ENCODE measurements around the gene SDHD. TPM values are rescaled to one million over a fixed set of nuclear protein-coding genes. Genes with fewer than 3 reads are reported as not detected.
"Not testable (repeated sequence)": the region's sequence is repeated elsewhere in the genome, so short reads cannot be mapped to it uniquely, and the experiment has no call there.

The SDHD gene
- total RNA-seq, 1 donor from 2014 or later, result 255 TPM

- intact Hi-C loops (cut with DNase I); DNase-seq: not testable (repeated sequence)
Measured at GRCh38 chr11:112095302-112095701, 8.6 kb downstream of the SDHD start.

GRCh38 chr11:112096194-112096593, 9.5 kb downstream of the SDHD start:
- DNase-seq (no peak), ATAC-seq (ENCODE audit: poor library complexity) (no peak)
- intact Hi-C loops (cut with DNase I), result no loop called here

More at GRCh38 chr11:112095302-112095701, 8.6 kb downstream of the SDHD start:
- not testable (repeated sequence) for ATAC-seq (ENCODE audit: poor library complexity)

GRCh38 chr11:112097734-112098528, 11.3 kb downstream of the SDHD start:
- intact Hi-C loops (cut with DNase I), result no loop called here
- DNase-seq, result no peak
- no peak for ATAC-seq (ENCODE audit: poor library complexity)

GRCh38 chr11:112100462-112100861, 13.8 kb downstream of the SDHD start:
- intact Hi-C loops (cut with DNase I), result no loop called here
- ATAC-seq (ENCODE audit: poor library complexity), result peak; percentile 60
- no peak for DNase-seq

GRCh38 chr11:112103446-112103845, 16.8 kb downstream of the SDHD start:
- intact Hi-C loops (cut with DNase I), result no loop called here

GRCh38 chr11:112106070-112106469, 19.4 kb downstream of the SDHD start:
- DNase-seq (no peak), ATAC-seq (ENCODE audit: poor library complexity) (no peak)
- intact Hi-C loops (cut with DNase I), result no loop called here

More at GRCh38 chr11:112103446-112103845, 16.8 kb downstream of the SDHD start:
- ATAC-seq (ENCODE audit: poor library complexity) (no peak), DNase-seq (no peak)

- intact Hi-C loops (cut with DNase I), result loop anchor here (5.0 kb wide), 1 partner anchor 64 kb away; the partner anchor contains the start of gene BCO2
- DNase-seq (no peak), ATAC-seq (ENCODE audit: poor library complexity) (peak; percentile 80)
Measured at GRCh38 chr11:112113539-112114457, 27.1 kb downstream of the SDHD start.

- intact Hi-C loops (cut with DNase I), result loop anchor here (5.0 kb wide), 1 partner anchor 63 kb away; the partner anchor contains the start of gene BCO2
- DNase-seq (no peak), ATAC-seq (ENCODE audit: poor library complexity) (no peak)
Measured at GRCh38 chr11:112114460-112114859, 27.8 kb downstream of the SDHD start.

- DNase-seq, result no peak
- no peak for ATAC-seq (ENCODE audit: poor library complexity)
- intact Hi-C loops (cut with DNase I), result loop anchor here (5.0 kb wide), 1 partner anchor 167 kb away; no protein-coding TSS in a partner anchor
Measured at GRCh38 chr11:112115386-112115785, 28.7 kb downstream of the SDHD start.

- no peak for ATAC-seq (ENCODE audit: poor library complexity)
- no peak for DNase-seq
- intact Hi-C loops (cut with DNase I), result loop anchor here (5.0 kb wide), 1 partner anchor 164 kb away; no protein-coding TSS in a partner anchor
Measured at GRCh38 chr11:112118176-112118575, 31.5 kb downstream of the SDHD start.

GRCh38 chr11:112121981-112122615, 35.4 kb downstream of the SDHD start:
- intact Hi-C loops (cut with DNase I), result no loop called here
- ATAC-seq (ENCODE audit: poor library complexity), result no peak
- DNase-seq, result no peak

GRCh38 chr11:112123129-112123528, 36.5 kb downstream of the SDHD start:
- DNase-seq, result no peak
- ATAC-seq (ENCODE audit: poor library complexity), result no peak
- intact Hi-C loops (cut with DNase I), result no loop called here

- DNase-seq (no peak), ATAC-seq (ENCODE audit: poor library complexity) (no peak)
- intact Hi-C loops (cut with DNase I), result no loop called here
Measured at GRCh38 chr11:112127056-112127455, 40.4 kb downstream of the SDHD start.

- DNase-seq (peak; percentile 46), ATAC-seq (ENCODE audit: poor library complexity) (peak; percentile 34)
- intact Hi-C loops (cut with DNase I), result no loop called here
Measured at GRCh38 chr11:112128483-112129121, 41.9 kb downstream of the SDHD start.

- intact Hi-C loops (cut with DNase I), result no loop called here
- peak; percentile 70 for ATAC-seq (ENCODE audit: poor library complexity)
Measured at GRCh38 chr11:112129656-112130055, 43.0 kb downstream of the SDHD start.

GRCh38 chr11:112132737-112133136, 46.1 kb downstream of the SDHD start:
- intact Hi-C loops (cut with DNase I), result no loop called here
- DNase-seq (no peak), ATAC-seq (ENCODE audit: poor library complexity) (no peak)

More at GRCh38 chr11:112129656-112130055, 43.0 kb downstream of the SDHD start:
- DNase-seq, result no peak

GRCh38 chr11:112134473-112134872, 47.8 kb downstream of the SDHD start:
- no peak for DNase-seq
- intact Hi-C loops (cut with DNase I), result no loop called here

GRCh38 chr11:112143597-112143996, 56.9 kb downstream of the SDHD start:
- DNase-seq (no peak), ATAC-seq (ENCODE audit: poor library complexity) (no peak)
- intact Hi-C loops (cut with DNase I), result no loop called here

More at GRCh38 chr11:112134473-112134872, 47.8 kb downstream of the SDHD start:
- ATAC-seq (ENCODE audit: poor library complexity), result no peak
